ENCODE measurements around the gene STXBP4.

Gene STXBP4

DNA sequence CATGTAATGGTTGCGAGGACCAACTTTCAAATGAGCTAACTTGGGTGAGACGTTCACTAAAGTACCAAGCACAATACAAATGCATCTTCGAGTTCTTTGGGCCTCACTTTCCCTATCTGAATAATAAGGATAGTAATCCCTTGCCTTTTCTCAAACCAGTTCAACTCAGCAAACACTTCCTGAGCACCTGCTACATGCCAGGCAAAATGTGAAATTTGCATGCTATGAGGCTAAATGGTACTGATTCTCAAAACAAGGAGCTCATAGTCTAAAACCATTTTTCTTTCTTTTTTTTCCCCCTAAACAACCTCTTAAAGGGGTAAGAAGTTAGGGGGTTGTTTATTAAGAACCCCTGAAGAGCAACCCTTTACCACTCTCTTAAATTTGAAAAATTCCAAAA, 194.8 kb downstream of the STXBP4 start:
- TF ChIP-seq, protein P1, sequence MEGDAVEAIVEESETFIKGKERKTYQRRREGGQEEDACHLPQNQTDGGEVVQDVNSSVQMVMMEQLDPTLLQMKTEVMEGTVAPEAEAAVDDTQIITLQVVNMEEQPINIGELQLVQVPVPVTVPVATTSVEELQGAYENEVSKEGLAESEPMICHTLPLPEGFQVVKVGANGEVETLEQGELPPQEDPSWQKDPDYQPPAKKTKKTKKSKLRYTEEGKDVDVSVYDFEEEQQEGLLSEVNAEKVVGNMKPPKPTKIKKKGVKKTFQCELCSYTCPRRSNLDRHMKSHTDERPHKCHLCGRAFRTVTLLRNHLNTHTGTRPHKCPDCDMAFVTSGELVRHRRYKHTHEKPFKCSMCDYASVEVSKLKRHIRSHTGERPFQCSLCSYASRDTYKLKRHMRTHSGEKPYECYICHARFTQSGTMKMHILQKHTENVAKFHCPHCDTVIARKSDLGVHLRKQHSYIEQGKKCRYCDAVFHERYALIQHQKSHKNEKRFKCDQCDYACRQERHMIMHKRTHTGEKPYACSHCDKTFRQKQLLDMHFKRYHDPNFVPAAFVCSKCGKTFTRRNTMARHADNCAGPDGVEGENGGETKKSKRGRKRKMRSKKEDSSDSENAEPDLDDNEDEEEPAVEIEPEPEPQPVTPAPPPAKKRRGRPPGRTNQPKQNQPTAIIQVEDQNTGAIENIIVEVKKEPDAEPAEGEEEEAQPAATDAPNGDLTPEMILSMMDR (IDR thresholded peaks at IDR 0.05; ENCODE audit: low read length): no peak
- no peak for TF ChIP-seq EZH2 (IDR thresholded peaks at IDR 0.05; ENCODE audit: borderline replicate concordance, low read length)
- no peak overlapping the region for H3K27ac ChIP-seq (ENCODE audit: low read depth, low read length, poor library complexity, severe bottlenecking)
- no peaks in the 10 kb centered on the region for H3K36me3 ChIP-seq (ENCODE audit: insufficient read depth, low read length)

DNA sequence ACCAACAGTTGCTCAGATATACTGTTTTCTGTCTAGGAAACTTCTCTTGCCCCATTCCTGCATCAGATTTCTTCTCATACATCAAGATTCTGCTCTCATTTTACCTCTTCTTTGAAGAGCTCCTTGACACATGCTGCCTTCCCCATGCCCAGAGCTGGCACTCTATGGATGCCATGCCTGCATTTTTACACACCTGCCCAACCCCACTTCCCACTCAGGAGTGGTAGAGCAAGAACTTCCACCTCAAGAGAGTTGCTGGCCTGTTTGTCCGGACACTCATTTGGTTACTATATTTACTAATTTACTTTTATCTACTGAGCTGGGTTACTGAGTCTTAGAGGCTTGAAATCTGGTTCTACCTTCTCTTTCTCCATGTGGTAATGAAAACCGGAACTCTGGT, 197.9 kb downstream of the STXBP4 start:
- Histone ChIP-seq H3K79me2 (ENCODE audit: insufficient read depth, low read length) (no peaks in the 10 kb centered on the region), H3K4me3 (ENCODE audit: low read depth, low read length, poor library complexity, severe bottlenecking) (no peak overlapping the region), H3K4me1 (ENCODE audit: insufficient read depth, low read length, severe bottlenecking) (peaks cover 4% of the 10 kb centered on the region), H3K27me3 (ENCODE audit: insufficient read depth, low read length) (no peaks in the 10 kb centered on the region), H3F3A (ENCODE audit: insufficient read depth, low read length) (no peaks in the 10 kb centered on the region), H3K27ac (ENCODE audit: low read depth, low read length, poor library complexity, severe bottlenecking) (no peak overlapping the region), H3K9me2 (ENCODE audit: low read depth, low read length) (no peaks in the 10 kb centered on the region), H4K20me1 (ENCODE audit: insufficient read depth, low read length) (no peaks in the 10 kb centered on the region), H3K4me2 (ENCODE audit: low read length) (no peak overlapping the region), H2AFZ (ENCODE audit: low read length) (no peak overlapping the region), H3K9ac (ENCODE audit: low read length) (no peak overlapping the region), H3K9me3 (ENCODE audit: low read length) (no peaks in the 10 kb centered on the region), H3K36me3 (ENCODE audit: insufficient read depth, low read length) (no peaks in the 10 kb centered on the region)
- TF ChIP-seq, protein P1 (IDR thresholded peaks at IDR 0.05; ENCODE audit: low read length): no peak
- TF ChIP-seq EZH2 (IDR thresholded peaks at IDR 0.05; ENCODE audit: borderline replicate concordance, low read length): no peak

More for the DNA sequence above, 194.8 kb downstream of the STXBP4 start:
- Histone ChIP-seq H2AFZ (ENCODE audit: low read length) (no peak overlapping the region), H4K20me1 (ENCODE audit: insufficient read depth, low read length) (no peaks in the 10 kb centered on the region), H3K4me1 (ENCODE audit: insufficient read depth, low read length, severe bottlenecking) (no peaks in the 10 kb centered on the region), H3K4me3 (ENCODE audit: low read depth, low read length, poor library complexity, severe bottlenecking) (no peak overlapping the region), H3F3A (ENCODE audit: insufficient read depth, low read length) (no peaks in the 10 kb centered on the region), H3K9ac (ENCODE audit: low read length) (no peak overlapping the region), H3K4me2 (ENCODE audit: low read length) (no peak overlapping the region), H3K79me2 (ENCODE audit: insufficient read depth, low read length) (no peaks in the 10 kb centered on the region), H3K9me2 (ENCODE audit: low read depth, low read length) (no peaks in the 10 kb centered on the region), H3K27me3 (ENCODE audit: insufficient read depth, low read length) (no peaks in the 10 kb centered on the region), H3K9me3 (ENCODE audit: low read length) (no peaks in the 10 kb centered on the region)

DNA sequence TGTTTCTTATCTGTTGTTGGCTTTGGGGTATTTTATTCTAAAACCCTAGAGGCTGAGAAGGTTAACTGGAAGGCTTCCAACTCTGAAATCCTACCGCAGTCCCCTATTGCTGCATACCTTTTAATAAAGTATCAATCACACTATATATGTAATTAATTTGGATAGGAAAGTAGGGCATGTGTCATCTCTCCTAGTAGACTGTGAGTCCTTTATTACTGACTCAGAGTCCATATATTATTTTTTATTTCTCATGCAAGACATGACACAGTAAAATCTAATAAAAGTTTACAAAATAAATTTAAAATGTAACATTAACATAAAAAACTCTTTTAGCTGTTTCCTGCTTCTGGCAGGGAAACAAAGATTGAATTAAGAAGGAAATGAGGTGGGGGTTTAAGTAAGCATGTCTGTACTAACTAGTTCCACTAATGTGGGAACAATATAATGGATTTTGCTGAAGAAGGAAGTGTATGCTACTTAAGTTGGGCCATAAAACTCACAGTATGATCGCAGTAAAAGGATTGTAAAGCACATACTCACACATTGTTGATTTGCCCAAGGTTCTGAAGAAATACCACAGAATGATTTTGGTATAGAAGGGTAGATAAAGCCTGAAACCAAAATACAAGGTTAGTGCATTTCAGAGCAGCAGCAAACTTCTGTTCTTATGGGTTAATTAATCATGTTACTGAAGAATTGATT, 198.6 kb downstream of the STXBP4 start:
- Histone ChIP-seq H3K4me2 (ENCODE audit: low read length) (no peak overlapping the region), H2AFZ (ENCODE audit: low read length) (no peak overlapping the region), H3K36me3 (ENCODE audit: insufficient read depth, low read length) (no peaks in the 10 kb centered on the region), H4K20me1 (ENCODE audit: insufficient read depth, low read length) (no peaks in the 10 kb centered on the region), H3K27me3 (ENCODE audit: insufficient read depth, low read length) (no peaks in the 10 kb centered on the region), H3K79me2 (ENCODE audit: insufficient read depth, low read length) (no peaks in the 10 kb centered on the region), H3K9me3 (ENCODE audit: low read length) (no peaks in the 10 kb centered on the region), H3K9ac (ENCODE audit: low read length) (no peak overlapping the region), H3K4me1 (ENCODE audit: insufficient read depth, low read length, severe bottlenecking) (peaks cover 4% of the 10 kb centered on the region), H3F3A (ENCODE audit: insufficient read depth, low read length) (no peaks in the 10 kb centered on the region), H3K9me2 (ENCODE audit: low read depth, low read length) (no peaks in the 10 kb centered on the region), H3K4me3 (ENCODE audit: low read depth, low read length, poor library complexity, severe bottlenecking) (no peak overlapping the region), H3K27ac (ENCODE audit: low read depth, low read length, poor library complexity, severe bottlenecking) (no peak overlapping the region)
- TF ChIP-seq, protein P1 (IDR thresholded peaks at IDR 0.05; ENCODE audit: low read length): no peak
- TF ChIP-seq EZH2 (IDR thresholded peaks at IDR 0.05; ENCODE audit: borderline replicate concordance, low read length): no peak

Measured in OCI-LY1 (cell line).